ENCODE data around the gene SALL2. TPM values are rescaled to one million over a fixed set of nuclear protein-coding genes. Genes with fewer than 3 reads are reported as not detected.

Gene SALL2
- total RNA-seq, 1 experiment from 2014 or later = 287 TPM

DNA sequence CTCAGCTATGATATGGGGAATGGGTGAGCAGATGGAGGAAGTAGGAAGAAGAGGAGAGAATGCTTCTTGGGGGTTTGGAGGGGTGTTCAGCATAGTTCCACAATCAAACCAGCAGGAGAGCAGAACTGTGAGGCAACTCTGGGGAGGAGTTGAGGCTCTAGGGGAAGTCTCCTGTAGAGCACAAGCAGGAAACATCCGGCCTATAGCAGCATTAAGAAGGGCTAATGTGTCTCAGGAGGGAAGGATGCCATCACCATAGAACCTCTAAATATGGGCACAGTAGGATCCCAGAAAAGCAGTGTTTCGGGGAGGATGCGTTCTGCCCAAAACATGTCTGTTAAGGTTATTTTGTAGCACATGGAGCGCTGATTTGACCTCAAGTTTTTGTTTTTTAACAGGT, 8.4 kb upstream of the SALL2 start:
- Histone ChIP-seq H3K9me3 (ENCODE audit: control insufficient read depth, low read depth, low read length) (no peaks in the 10 kb centered on the region), H3K23me2 (ENCODE audit: insufficient read length, low read depth, low read length, poor library complexity, severe bottlenecking) (peaks cover 16% of the 10 kb centered on the region), H3K9ac (ENCODE audit: extremely low read depth, insufficient read length, low read length) (peak overlapping the region; percentile 21), H4K20me1 (ENCODE audit: control insufficient read depth, insufficient read depth, insufficient read length) (no peaks in the 10 kb centered on the region), H2BK20ac (ENCODE audit: low read depth, low read length, poor library complexity, severe bottlenecking) (no peak overlapping the region), H3K79me2 (ENCODE audit: insufficient read depth, low read length) (peaks cover 32% of the 10 kb centered on the region; the same call in 1 of the 2 replicates), H2BK15ac (ENCODE audit: low read depth, low read length) (no peak overlapping the region), H3K4me2 (ENCODE audit: insufficient read depth, insufficient read length, low read length) (peak overlapping the region; percentile 97), H3T11ph (ENCODE audit: low read length) (no peak overlapping the region), H3K27me3 (ENCODE audit: insufficient read depth, low read length) (no peaks in the 10 kb centered on the region), H4K91ac (ENCODE audit: insufficient read length, low read depth, low read length) (no peak overlapping the region), H2AK5ac (ENCODE audit: insufficient read length, low read length) (no peak overlapping the region), H2BK5ac (ENCODE audit: insufficient read length, low read length) (no peak overlapping the region), H3K4me1 (ENCODE audit: insufficient read depth, low read length) (peaks cover 6% of the 10 kb centered on the region; the same call in 1 of the 2 replicates), H3K79me1 (ENCODE audit: insufficient read depth, low read depth, low read length, poor library complexity, severe bottlenecking) (no peaks in the 10 kb centered on the region), H3K14ac (ENCODE audit: insufficient read depth, low read length) (peak overlapping the region; percentile 2; the same call in 1 of the 2 replicates), H3K56ac (ENCODE audit: insufficient read length, low read depth, low read length) (no peak overlapping the region), H3K4ac (ENCODE audit: low read depth, low read length) (no peak overlapping the region; the same call in 1 of the 2 replicates), H3K23ac (ENCODE audit: insufficient read length, low read depth, low read length) (no peak overlapping the region), H3K27ac (ENCODE audit: insufficient read length, low read depth, low read length) (peak overlapping the region; percentile 83), H3K18ac (ENCODE audit: insufficient read length, low read depth, low read length) (peak overlapping the region; percentile 33), H2BK12ac (ENCODE audit: insufficient read length, low read depth, low read length) (no peak overlapping the region), H2BK120ac (ENCODE audit: low read depth, low read length, poor library complexity, severe bottlenecking) (no peak overlapping the region), H2AFZ (ENCODE audit: low read length) (no peak overlapping the region), H4K8ac (replicated peaks; ENCODE audit: insufficient read length, low read depth, low read length) (no peak overlapping the region), H4K5ac (ENCODE audit: insufficient read length, low read depth, low read length) (no peak overlapping the region)
- TF ChIP-seq, protein P1, sequence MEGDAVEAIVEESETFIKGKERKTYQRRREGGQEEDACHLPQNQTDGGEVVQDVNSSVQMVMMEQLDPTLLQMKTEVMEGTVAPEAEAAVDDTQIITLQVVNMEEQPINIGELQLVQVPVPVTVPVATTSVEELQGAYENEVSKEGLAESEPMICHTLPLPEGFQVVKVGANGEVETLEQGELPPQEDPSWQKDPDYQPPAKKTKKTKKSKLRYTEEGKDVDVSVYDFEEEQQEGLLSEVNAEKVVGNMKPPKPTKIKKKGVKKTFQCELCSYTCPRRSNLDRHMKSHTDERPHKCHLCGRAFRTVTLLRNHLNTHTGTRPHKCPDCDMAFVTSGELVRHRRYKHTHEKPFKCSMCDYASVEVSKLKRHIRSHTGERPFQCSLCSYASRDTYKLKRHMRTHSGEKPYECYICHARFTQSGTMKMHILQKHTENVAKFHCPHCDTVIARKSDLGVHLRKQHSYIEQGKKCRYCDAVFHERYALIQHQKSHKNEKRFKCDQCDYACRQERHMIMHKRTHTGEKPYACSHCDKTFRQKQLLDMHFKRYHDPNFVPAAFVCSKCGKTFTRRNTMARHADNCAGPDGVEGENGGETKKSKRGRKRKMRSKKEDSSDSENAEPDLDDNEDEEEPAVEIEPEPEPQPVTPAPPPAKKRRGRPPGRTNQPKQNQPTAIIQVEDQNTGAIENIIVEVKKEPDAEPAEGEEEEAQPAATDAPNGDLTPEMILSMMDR (conservative IDR thresholded peaks at IDR 0.05) = no peak; the same call in 2 of the 3 replicates
- Mint-ChIP-seq H3K4me1 (peaks cover 54 to 64% of the 10 kb centered on the region in 2 experiments), H3K36me3 (ENCODE audit: insufficient read depth in 1 of 3, low read depth in 3 of 3) (peaks cover 13 to 33% (median 16%) of the 10 kb centered on the region in 3 experiments; a peak in 6 of 7 replicates), H3K27ac (peak overlapping the region; percentile 93 to 100 (median 98)), H3K4me3 (peak overlapping the region; percentile 85 to 99), H3K27me3 (ENCODE audit: low read depth) (no peaks in the 10 kb centered on the region), H3K9me3 (no peaks in the 10 kb centered on the region)
- DNase-seq = peak; percentile 79
- WGBS (ENCODE audit: extremely low coverage, insufficient read length, low lambda C conversion rate) = no CpG with 5 or more reads among the region's 4 CpGs

Data from H9 (cell line).